Nephron (organoid): ENCODE measurements around the gene DCTD.

Experiments used
- H3K27ac Mint-ChIP-seq, 3 experiments: 2 replicates each; pipeline ENCODE4 v1.8.0; 2020; ENCODE audit warnings: mixed read lengths in 3 of 3, mild to moderate bottlenecking in 2 of 3, moderate library complexity in 1 of 3
- H3K27me3 Mint-ChIP-seq: 2 replicates; pipeline ENCODE4 v1.8.0; 2021; ENCODE audit warnings: low read depth, mild to moderate bottlenecking, moderate library complexity, mixed read lengths
- H3K36me3 Mint-ChIP-seq: 2 replicates; pipeline ENCODE4 v1.8.0; 2020; ENCODE audit warnings: low read depth, mixed read lengths
- H3K4me1 Mint-ChIP-seq: 2 replicates; pipeline ENCODE4 v1.8.0; 2020; ENCODE audit warnings: mixed read lengths
- H3K4me3 Mint-ChIP-seq, 3 experiments: 2 replicates each; pipeline ENCODE4 v1.8.0; 2020; ENCODE audit warnings: mild to moderate bottlenecking in 3 of 3, mixed read lengths in 3 of 3, moderate library complexity in 2 of 3
- H3K9me3 Mint-ChIP-seq: 2 replicates; pipeline ENCODE4 v1.8.0; 2020; ENCODE audit warnings: mixed read lengths
- TF ChIP-seq, protein P1 (sequence below), 3 experiments: fragments of 200-600 bp; sonication (generic); IDR thresholded peaks; one replicate each; pipeline ENCODE4 v1.5.0; 2021; ENCODE audit warnings: antibody characterized with exemption in 3 of 3; ENCODE audit not compliant: unreplicated experiment in 3 of 3

Gene DCTD

GRCh38 chr4:182853731-182854330, 63.4 kb downstream of the DCTD start:
- no peak overlapping the region for H3K27ac Mint-ChIP-seq
- H3K4me3 Mint-ChIP-seq, result no peak overlapping the region
- H3K27me3 Mint-ChIP-seq, result peaks cover 39% of the 10 kb centered on the region
- TF ChIP-seq, protein P1, sequence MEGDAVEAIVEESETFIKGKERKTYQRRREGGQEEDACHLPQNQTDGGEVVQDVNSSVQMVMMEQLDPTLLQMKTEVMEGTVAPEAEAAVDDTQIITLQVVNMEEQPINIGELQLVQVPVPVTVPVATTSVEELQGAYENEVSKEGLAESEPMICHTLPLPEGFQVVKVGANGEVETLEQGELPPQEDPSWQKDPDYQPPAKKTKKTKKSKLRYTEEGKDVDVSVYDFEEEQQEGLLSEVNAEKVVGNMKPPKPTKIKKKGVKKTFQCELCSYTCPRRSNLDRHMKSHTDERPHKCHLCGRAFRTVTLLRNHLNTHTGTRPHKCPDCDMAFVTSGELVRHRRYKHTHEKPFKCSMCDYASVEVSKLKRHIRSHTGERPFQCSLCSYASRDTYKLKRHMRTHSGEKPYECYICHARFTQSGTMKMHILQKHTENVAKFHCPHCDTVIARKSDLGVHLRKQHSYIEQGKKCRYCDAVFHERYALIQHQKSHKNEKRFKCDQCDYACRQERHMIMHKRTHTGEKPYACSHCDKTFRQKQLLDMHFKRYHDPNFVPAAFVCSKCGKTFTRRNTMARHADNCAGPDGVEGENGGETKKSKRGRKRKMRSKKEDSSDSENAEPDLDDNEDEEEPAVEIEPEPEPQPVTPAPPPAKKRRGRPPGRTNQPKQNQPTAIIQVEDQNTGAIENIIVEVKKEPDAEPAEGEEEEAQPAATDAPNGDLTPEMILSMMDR (IDR thresholded peaks at IDR 0.05; ENCODE audit: unreplicated experiment in 3 of 3), result no peak
- peaks cover 22% of the 10 kb centered on the region for H3K9me3 Mint-ChIP-seq
- peaks cover 4% of the 10 kb centered on the region for H3K36me3 Mint-ChIP-seq
- no peaks in the 10 kb centered on the region for H3K4me1 Mint-ChIP-seq

GRCh38 chr4:182848685-182849084, 68.5 kb downstream of the DCTD start:
- TF ChIP-seq, protein P1 (IDR thresholded peaks at IDR 0.05; ENCODE audit: unreplicated experiment in 3 of 3), result no peak
- H3K27ac Mint-ChIP-seq, result no peak overlapping the region
- no peak overlapping the region for H3K4me3 Mint-ChIP-seq
- peaks cover 4% of the 10 kb centered on the region for H3K4me1 Mint-ChIP-seq
- H3K9me3 Mint-ChIP-seq, result peaks cover 9% of the 10 kb centered on the region
- H3K27me3 Mint-ChIP-seq, result peaks cover 46% of the 10 kb centered on the region
- H3K36me3 Mint-ChIP-seq, result no peaks in the 10 kb centered on the region

DNA sequence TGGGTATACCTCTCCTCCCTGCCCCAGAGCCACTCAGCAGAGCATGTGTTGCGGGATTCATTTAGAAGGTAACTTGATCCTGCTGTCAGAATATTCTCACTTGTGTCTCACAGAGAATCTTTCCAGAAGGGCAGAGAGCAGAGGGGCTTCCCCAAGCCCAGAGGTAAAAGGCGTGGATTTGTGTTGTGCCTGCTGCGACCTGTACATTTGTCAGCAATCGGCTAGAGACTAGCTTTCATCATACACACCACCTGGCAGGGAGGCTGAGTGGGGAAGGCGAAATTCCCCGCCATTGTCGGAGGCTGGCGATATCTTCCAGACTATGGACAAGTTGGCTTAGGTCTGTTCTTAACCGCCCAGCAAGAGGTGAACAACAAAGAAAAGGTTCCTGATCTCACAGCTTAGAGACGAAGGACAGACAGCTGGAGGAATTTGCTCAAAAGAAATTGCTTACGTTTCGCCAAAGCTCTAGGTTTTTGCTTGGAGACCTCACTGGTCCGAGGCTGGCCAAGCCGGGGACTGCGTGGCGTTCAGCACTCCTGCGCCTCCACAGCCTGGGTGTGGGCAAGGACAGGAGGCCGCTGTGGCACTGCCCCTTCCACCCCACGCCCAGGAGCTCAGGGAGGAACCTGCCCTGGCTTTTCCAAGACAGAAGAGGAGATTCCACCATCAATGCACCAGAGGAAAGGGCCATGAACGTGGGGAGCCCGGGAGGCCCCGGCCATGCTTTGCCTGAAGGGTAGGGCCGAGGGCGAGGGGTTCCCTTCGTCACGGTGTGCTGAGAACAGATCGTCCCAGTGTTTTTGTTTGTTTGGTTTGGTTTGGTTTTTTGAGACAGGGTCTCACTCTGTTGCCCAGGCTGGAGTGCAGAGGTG, 69.4 kb downstream of the DCTD start:
- H3K27ac Mint-ChIP-seq, result no peak overlapping the region
- TF ChIP-seq, protein P1 (IDR thresholded peaks at IDR 0.05; ENCODE audit: unreplicated experiment in 3 of 3), result no peak
- peaks cover 52% of the 10 kb centered on the region for H3K27me3 Mint-ChIP-seq
- no peaks in the 10 kb centered on the region for H3K36me3 Mint-ChIP-seq
- H3K9me3 Mint-ChIP-seq, result peaks cover 3% of the 10 kb centered on the region
- peaks cover 11% of the 10 kb centered on the region for H3K4me1 Mint-ChIP-seq
- no peak overlapping the region for H3K4me3 Mint-ChIP-seq

GRCh38 chr4:182846036-182846435, 71.2 kb downstream of the DCTD start:
- H3K4me1 Mint-ChIP-seq, result peaks cover 13% of the 10 kb centered on the region
- H3K27ac Mint-ChIP-seq, result no peak overlapping the region
- H3K36me3 Mint-ChIP-seq, result no peaks in the 10 kb centered on the region
- TF ChIP-seq, protein P1 (IDR thresholded peaks at IDR 0.05; ENCODE audit: unreplicated experiment in 3 of 3), result no peak
- peaks cover 56% of the 10 kb centered on the region for H3K27me3 Mint-ChIP-seq
- no peaks in the 10 kb centered on the region for H3K9me3 Mint-ChIP-seq
- no peak overlapping the region for H3K4me3 Mint-ChIP-seq

- Mint-ChIP-seq H3K27me3 (peaks cover 55% of the 10 kb centered on the region), H3K4me1 (peaks cover 13% of the 10 kb centered on the region), H3K4me3 (no peak overlapping the region), H3K27ac (no peak overlapping the region), H3K9me3 (no peaks in the 10 kb centered on the region), H3K36me3 (no peaks in the 10 kb centered on the region)
- TF ChIP-seq, protein P1 (IDR thresholded peaks at IDR 0.05; ENCODE audit: unreplicated experiment in 3 of 3), result no peak
Measured at GRCh38 chr4:182845618-182846017, 71.6 kb downstream of the DCTD start.
